ENCODE data around the gene GOSR2. TPM values are rescaled to one million over a fixed set of nuclear protein-coding genes. Genes with fewer than 3 reads are reported as not detected.
A peak's percentile ranks its signal among the peaks of the same experiment; 100 is the strongest.

GOSR2 gene
- total RNA-seq = 87.3 to 90.9 TPM (median 88.4 TPM) in 3 replicates

DNA sequence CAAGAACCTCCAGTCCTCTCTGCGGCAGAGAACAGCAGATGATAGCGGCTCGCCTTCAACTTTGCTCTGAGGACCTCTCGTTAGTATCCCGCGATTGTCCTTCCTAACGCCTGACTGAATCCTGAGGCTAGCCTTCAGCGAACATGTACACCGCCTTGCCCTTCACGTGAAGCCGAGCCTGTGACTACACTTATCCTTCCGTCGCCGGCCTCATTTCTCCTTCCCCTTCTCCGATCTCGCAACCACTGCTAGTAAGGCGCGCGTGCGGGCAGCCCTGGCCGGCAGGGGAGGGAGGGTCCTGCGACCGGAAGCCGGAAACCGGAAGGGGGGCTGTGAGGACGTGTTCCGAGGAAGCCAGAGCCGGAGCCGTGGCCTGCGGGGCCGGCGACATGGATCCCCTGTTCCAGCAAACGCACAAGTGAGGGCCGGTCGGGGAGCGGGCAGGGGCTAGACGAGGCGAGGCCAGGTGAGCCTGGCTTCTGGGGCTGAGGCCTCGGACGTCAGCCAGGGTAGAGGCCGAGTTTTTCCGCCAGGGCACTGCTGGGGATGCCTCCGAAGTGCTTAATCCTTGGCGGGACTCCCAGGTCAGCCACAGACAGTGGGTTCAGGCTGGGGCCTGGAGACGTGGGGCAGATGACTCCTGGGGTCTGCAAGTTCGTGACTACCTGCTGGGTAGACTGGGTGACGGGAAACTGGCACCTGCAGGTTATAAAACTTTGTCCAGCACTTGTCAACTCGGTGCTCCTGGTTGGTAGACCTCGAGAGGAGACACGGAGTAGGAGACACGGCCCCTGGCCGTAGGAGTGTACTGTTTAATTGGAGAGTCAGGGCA lies at the start of gene GOSR2:
Gene GOSR2, plus strand, starts transcription at position 357 of the 832 bp plus-strand sequence. Its CDS starts 33 bp downstream, at position 390.
- Mint-ChIP-seq H3K9me3 (no peaks in the 10 kb centered on the region), H3K36me3 (no peaks in the 10 kb centered on the region), H3K27ac (peak within 1 kb of the TSS; percentile 100), H3K4me1 (peaks cover 31% of the 10 kb centered on the region), H3K27me3 (ENCODE audit: low read depth) (no peaks in the 10 kb centered on the region), H3K4me3 (peak within 1 kb of the TSS; percentile 91)
- DNase-seq (ENCODE audit: low spot score in 2 of 2, unreplicated experiment in 2 of 2) = peak; percentile 80 to 92
- no peak for TF ChIP-seq CTCF (IDR thresholded peaks at IDR 0.05; ENCODE audit: unreplicated experiment)

- Mint-ChIP-seq H3K4me1 (peaks cover 5% of the 10 kb centered on the region), H3K36me3 (no peaks in the 10 kb centered on the region), H3K4me3 (no peak overlapping the region), H3K9me3 (no peaks in the 10 kb centered on the region), H3K27me3 (ENCODE audit: low read depth) (no peaks in the 10 kb centered on the region), H3K27ac (no peak overlapping the region)
- DNase-seq (ENCODE audit: low spot score in 2 of 2, unreplicated experiment in 2 of 2) = no peak
- TF ChIP-seq CTCF (IDR thresholded peaks at IDR 0.05; ENCODE audit: unreplicated experiment) = no peak
These were observed 48.9 kb upstream of the GOSR2 start for GRCh38 chr17:46873941-46874645.

DNA sequence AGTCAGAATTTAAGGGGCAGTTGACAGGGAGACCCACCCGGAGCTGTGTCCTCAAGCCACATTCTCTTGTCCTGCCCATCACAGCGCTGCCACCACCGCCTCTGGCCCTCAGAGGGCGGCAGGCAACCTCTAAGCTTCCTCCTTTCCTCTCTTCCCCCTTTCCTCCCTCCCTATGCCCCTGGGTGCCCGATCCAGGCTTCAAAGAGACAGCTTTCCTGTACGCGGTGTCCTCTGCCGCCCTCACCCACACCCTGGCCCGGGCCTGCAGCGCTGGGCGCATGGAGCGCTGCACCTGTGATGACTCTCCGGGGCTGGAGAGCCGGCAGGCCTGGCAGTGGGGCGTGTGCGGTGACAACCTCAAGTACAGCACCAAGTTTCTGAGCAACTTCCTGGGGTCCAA lies 48.1 kb upstream of the GOSR2 start:
- H3K9me3 Mint-ChIP-seq = no peaks in the 10 kb centered on the region
- H3K4me1 Mint-ChIP-seq = no peaks in the 10 kb centered on the region
- TF ChIP-seq CTCF (IDR thresholded peaks at IDR 0.05; ENCODE audit: unreplicated experiment) = no peak
- DNase-seq (ENCODE audit: low spot score in 2 of 2, unreplicated experiment in 2 of 2) = no peak
- H3K36me3 Mint-ChIP-seq = no peaks in the 10 kb centered on the region
- H3K27me3 Mint-ChIP-seq (ENCODE audit: low read depth) = no peaks in the 10 kb centered on the region
- H3K27ac Mint-ChIP-seq = no peak overlapping the region
- no peak overlapping the region for H3K4me3 Mint-ChIP-seq

- H3K27me3 Mint-ChIP-seq (ENCODE audit: low read depth) = no peaks in the 10 kb centered on the region
- no peaks in the 10 kb centered on the region for H3K9me3 Mint-ChIP-seq
- TF ChIP-seq CTCF (IDR thresholded peaks at IDR 0.05; ENCODE audit: unreplicated experiment) = no peak
- no peak overlapping the region for H3K27ac Mint-ChIP-seq
- H3K36me3 Mint-ChIP-seq = no peaks in the 10 kb centered on the region
- no peak for DNase-seq (ENCODE audit: low spot score in 2 of 2, unreplicated experiment in 2 of 2)
- no peaks in the 10 kb centered on the region for H3K4me1 Mint-ChIP-seq
- H3K4me3 Mint-ChIP-seq = no peak overlapping the region
These were observed 47.1 kb upstream of the GOSR2 start for GRCh38 chr17:46875849-46876352.

DNA sequence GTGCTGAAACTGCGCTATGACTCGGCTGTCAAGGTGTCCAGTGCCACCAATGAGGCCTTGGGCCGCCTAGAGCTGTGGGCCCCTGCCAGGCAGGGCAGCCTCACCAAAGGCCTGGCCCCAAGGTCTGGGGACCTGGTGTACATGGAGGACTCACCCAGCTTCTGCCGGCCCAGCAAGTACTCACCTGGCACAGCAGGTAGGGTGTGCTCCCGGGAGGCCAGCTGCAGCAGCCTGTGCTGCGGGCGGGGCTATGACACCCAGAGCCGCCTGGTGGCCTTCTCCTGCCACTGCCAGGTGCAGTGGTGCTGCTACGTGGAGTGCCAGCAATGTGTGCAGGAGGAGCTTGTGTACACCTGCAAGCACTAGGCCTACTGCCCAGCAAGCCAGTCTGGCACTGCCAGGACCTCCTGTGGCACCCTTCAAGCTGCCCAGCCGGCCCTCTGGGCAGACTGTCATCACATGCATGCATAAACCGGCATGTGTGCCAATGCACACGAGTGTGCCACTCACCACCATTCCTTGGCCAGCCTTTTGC lies 46.5 kb upstream of the GOSR2 start:
- no peak overlapping the region for H3K4me3 Mint-ChIP-seq
- no peak overlapping the region for H3K27ac Mint-ChIP-seq
- no peak for TF ChIP-seq CTCF (IDR thresholded peaks at IDR 0.05; ENCODE audit: unreplicated experiment)
- no peak for DNase-seq (ENCODE audit: low spot score in 2 of 2, unreplicated experiment in 2 of 2)
- H3K9me3 Mint-ChIP-seq = no peaks in the 10 kb centered on the region
- no peaks in the 10 kb centered on the region for H3K36me3 Mint-ChIP-seq
- no peaks in the 10 kb centered on the region for H3K27me3 Mint-ChIP-seq (ENCODE audit: low read depth)
- H3K4me1 Mint-ChIP-seq = no peaks in the 10 kb centered on the region

All from mesothelial cell of epicardium (in vitro differentiated cells).